Measurements from ENCODE around the gene TENM3.

- TF ChIP-seq CTCF (conservative IDR thresholded peaks at IDR 0.05) (no peak), ZFX (IDR thresholded peaks at IDR 0.05) (no peak)
Measured at GRCh38 chr4:182741914-182742313, 498.7 kb downstream of the TENM3 start.

Measured in C4-2B (cell line).